Stimulated activated CD4-positive, alpha-beta T cell treated with anti-CD3 and anti-CD28 coated beads, Interleukin-1b, Interleukin-23, amount 100 ng/mL, for 1 hour (primary cell): ENCODE measurements around the gene CCDC77.
"Not testable (repeated sequence)": the region's sequence is repeated elsewhere in the genome, so short reads cannot be mapped to it uniquely, and the experiment has no call there.

Experiments
- DNase-seq, 2 donors: peaks; one replicate each; pipeline ENCODE4 v3.0.0-alpha.2; 2020; ENCODE audit warnings: low read depth in 2 of 2

CCDC77 gene

GRCh38 chr12:401235-402028 lies at the start of gene CCDC77:
Gene CCDC77, plus strand, starts transcription at chr12:401644. Its CDS starts 7,740 bp downstream, at chr12:409384.
- DNase-seq: peak; percentile 77 to 88

DNA sequence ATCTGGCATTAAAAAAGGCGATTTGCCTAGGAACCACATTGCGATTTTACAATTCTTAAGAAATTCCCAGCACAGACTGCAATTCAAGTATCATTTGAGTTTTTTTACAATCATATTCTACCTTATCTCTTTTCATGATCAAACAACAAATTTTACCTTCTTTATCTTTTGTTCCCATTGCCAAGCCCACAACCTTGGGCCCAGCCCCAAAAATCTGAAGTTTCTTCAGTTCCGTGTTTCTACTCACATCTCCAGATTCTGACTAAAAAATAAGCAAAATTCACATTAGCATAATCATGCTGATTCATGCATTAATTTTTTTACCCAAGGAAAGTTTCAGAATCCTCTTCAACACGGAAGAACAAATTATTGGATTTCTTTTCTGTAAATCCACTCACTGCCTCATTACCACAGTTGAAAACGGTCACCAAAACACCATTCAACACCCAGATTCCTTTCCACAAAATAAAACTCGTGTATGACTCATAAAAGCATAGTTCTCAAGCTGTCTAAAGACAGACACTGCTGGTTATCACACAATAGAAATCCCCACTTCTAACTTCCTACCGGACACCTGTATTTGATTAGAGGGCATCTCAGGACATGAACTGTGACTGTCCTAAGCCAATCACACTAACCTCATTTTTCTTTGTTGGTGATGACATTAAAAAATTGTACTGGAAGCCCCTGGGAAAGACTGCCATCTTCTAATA lies 45.0 kb upstream of the CCDC77 start:
- no peak for DNase-seq

DNA sequence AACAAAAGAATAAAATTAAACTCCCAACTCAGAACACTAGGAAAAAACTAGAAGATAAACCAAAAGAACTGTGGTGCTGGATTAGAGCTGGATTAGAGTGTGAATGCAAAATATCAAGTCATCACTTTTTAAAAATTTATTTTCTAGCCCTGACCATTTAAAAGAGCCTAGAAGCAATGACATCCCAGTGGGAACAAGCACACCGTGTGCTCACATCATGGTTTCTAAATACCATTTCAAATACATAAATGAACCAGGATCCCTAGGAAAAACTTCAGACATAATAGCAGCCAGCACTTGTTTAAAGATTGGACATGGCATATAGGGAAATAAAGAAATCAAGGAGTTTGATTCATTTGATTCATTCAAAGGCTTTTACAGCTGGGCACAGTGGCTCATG lies 42.4 kb upstream of the CCDC77 start:
- DNase-seq: no peak

GRCh38 chr12:366820-367219 lies 34.6 kb upstream of the CCDC77 start:
- DNase-seq: no peak

- DNase-seq: no peak
Observed at GRCh38 chr12:367972-368371, 33.5 kb upstream of the CCDC77 start.

- not testable (repeated sequence) for DNase-seq
Observed at GRCh38 chr12:370739-371485, 30.5 kb upstream of the CCDC77 start.

- DNase-seq: no peak
Observed at GRCh38 chr12:386651-387050, 14.8 kb upstream of the CCDC77 start.

DNA sequence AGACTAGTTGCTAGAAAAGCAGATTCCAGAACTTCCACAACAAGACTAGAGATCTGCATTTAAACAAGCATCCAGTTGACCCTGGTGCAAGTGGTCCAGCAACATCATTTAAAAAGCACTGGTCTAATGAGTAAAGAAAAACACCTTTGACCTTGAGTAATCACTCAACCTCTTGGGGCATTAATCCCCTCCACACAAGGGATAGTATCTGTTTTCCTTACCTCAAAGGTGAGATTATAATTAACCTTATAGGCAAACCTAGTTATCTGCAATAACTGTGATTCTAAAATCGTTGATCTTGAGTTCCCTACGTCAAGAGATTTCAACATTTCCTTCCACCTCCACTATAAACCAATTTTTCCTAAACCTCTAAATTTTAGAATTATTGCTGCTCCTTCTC lies 13.4 kb upstream of the CCDC77 start:
- DNase-seq: no peak

- DNase-seq: no peak
Observed at GRCh38 chr12:388541-389141, 12.8 kb upstream of the CCDC77 start.

DNA sequence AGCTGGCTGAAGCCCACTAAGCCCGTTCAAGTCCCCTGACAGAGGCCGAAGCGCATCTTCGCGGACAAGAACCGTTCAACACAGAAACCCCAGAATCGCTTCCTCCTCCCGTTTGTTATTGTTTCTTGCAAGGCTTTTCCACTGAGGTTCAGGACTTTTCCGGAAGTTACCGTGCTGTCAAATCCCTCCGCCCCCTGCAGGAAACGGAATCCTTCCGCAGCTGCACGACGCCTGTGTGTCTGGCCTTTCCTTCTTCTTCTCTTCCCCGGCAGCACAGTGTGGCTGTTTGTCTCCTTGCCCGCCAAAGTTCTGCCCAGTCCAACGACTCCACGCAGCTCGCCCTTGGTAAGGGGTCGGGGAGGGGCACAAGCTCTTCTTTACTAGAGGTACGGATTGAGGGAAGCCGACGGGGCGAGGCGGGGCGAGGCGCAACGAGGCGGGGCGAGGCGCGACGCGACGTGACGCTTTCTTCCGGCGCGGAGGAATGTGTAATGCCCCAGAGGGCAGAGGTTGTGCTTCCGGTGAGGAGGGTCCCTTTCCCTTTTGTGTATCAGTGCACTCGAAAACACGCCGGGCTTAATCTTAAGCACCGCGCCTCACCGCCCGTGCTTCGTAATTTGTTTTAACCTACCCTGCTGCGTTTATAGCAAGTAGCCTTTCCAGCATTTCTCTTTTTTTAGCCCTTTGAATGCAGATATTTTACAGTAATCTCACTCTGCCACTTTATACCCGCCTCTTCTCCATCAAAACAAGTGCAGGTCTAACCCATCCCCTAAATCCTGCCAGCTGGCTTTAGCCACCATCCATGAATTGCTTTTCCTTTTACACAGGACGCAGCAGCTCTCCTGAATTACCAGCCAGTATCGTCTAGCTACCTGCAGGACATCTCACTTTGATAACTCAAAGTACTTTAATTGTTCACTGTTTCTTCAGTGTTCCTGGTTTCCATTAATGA lies 12.0 kb upstream of the CCDC77 start, which contains the start of gene KDM5A:
Gene KDM5A (minus strand): TSS at position 179 of the 955 bp plus-strand sequence. CDS start 229 bp downstream, outside the sequence.
- DNase-seq: peak; percentile 68 to 73

DNA sequence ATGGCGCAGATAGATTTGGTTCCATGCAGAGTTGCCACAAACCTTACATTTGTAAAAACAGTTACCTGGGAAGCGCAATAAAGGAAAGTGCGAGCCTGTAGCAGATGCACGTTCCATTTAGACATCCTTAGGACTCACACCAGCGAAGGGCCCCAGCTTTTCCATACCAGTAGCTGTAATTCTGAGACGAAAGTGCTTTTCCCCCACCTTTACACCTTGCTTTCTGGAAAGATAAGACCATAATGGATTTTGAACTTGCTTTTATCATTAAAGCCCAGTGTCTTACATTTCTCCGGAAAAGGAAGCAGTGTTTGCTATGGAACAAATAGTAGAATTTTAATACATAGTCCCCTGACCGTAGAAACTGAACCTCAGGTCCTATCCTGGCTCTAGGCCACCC lies 616 bp upstream of the CCDC77 start:
- DNase-seq: no peak

DNA sequence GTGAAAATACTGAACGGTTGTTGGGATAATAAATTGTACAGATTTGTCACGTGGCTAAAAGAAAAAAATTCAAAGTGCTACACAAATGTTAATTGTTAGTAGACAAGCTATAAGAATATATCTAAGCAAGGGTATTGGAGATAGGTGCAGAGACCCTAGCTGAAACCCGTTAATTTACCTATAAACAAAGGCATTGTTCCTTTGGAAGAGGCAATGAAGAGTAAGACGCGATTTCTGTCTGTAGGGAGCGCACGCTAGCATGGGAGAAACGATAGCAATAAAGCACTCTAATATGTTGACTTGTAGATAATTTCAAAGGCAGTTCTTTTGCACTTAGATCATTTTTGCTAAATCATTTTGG lies 565 bp downstream of the CCDC77 start:
- no peak for DNase-seq

DNA sequence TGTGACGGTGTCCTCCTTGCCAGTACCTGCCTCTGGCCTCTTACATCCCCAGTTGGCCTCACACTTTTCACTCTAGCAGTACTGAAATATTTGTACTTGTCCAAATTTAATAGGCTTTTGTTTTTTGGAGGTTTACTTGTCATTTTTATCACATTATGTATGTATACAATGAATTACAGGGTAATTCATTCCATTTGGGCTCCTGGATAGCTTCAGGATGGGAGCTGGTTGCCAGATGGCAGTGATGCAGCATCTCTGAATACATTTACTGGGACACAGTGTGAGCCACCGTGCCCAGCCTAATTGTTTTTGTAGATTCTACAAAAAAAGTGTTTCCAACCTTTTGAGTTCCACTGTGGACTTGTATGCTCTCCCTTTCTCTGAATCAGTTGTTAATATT lies 13.4 kb downstream of the CCDC77 start:
- no peak for DNase-seq

DNA sequence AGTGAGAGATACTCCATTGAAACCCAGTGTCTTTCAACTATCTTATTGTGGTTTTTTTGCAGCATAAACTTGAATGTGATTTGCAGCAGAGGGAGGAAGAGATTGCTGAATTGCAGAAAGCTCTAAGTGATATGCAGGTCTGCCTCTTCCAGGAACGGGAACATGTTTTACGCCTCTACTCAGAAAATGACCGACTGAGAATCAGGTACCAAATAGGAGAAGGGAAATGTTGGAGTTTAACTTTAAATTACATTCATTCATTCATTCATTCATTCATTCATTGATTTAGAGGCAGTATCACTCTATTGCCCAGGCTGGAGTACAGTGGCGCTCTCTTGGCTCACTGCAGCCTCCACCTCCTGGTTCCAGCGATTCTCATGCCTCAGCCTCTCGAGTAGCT lies 17.0 kb downstream of the CCDC77 start:
- no peak for DNase-seq

DNA sequence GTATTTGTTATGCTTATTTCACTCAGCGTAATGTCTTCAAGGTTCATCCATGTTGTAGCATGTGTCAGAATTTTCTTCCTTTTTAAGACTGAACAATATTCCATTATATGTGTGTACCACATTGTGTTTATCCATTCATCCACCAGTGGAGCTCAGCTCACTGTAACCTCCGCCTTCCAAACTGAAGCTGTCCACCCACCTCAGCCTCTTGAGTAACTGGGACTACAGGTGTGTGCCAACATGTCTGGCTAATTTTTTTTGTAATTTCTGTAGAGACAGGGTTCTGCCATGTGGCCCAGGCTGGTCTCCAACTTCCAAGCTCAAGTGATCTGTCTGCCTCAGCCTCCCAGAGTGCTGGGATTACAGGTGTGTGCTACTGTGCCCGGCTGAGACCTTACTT lies 21.1 kb downstream of the CCDC77 start:
- DNase-seq: no peak

GRCh38 chr12:435737-436136 lies 34.3 kb downstream of the CCDC77 start:
- not testable (repeated sequence) for DNase-seq

GRCh38 chr12:442235-442884 lies 40.9 kb downstream of the CCDC77 start:
- DNase-seq: no peak

DNA sequence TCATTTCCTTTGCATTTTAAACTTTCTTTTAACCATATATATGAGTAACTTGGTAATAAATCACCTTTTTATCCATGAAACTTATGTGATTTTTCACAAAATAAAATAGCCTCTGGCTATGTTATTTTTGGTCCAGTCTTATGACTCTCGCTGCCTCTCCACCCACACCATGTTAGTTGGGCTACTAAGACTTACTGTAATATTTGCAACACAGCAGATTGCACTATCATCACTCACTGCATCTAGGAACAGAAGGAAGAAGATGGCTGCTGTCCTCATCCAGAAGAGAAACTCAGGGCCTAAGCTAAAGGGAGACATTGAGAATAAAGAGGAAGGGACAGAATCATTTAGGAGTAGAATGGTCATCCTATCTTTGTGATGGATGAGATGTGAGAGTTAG lies 45.7 kb downstream of the CCDC77 start:
- DNase-seq: no peak

- DNase-seq: no peak
Observed at GRCh38 chr12:449203-449602, 47.8 kb downstream of the CCDC77 start.

DNA sequence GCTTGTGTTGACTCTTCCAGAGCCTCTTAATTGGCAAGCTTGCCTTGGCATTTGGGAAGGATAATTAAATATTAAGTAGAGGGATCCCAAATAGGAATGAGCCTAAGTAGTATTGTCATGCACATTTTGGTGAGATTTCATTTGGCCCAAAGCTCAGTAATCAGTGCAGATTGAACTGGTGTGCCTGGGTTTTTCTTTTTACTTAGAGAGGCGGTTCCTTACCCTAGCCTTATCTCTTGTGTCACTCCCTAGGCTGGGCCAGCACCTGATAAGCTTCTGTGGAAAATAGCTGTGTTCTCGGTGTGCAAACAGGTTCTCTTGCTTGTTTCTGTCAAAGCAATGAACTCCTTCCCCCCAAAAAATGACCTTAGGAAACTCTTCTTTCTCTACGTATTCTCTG lies 49.0 kb downstream of the CCDC77 start:
- DNase-seq: no peak
